ENCODE measurements around the gene ECT2.
"Not testable (repeated sequence)": the region's sequence is repeated elsewhere in the genome, so short reads cannot be mapped to it uniquely, and the experiment has no call there.

Gene ECT2

GRCh38 chr3:172827231-172827630 is 76.7 kb downstream of the ECT2 start:
- ATAC-seq: not testable (repeated sequence)
- peak; percentile 56; the same call in 1 of the 2 replicates for TF ChIP-seq ZNF8 (CRISPR knock-in tag; IDR thresholded peaks at IDR 0.05)

- ATAC-seq: no peak
- no peak for TF ChIP-seq SNAI2 (CRISPR knock-in tag; IDR thresholded peaks at IDR 0.05)
- no peak for TF ChIP-seq ARNTL (CRISPR knock-in tag; IDR thresholded peaks at IDR 0.05; ENCODE audit: borderline replicate concordance, low read depth)
- no peak for TF ChIP-seq POU6F1 (CRISPR knock-in tag; IDR thresholded peaks at IDR 0.05; ENCODE audit: borderline replicate concordance, low read depth)
- TF ChIP-seq CSDC2 (CRISPR knock-in tag; IDR thresholded peaks at IDR 0.05): no peak
- TF ChIP-seq OSR1 (CRISPR knock-in tag; IDR thresholded peaks at IDR 0.05): no peak
- no peak for TF ChIP-seq ZNF565 (CRISPR knock-in tag; conservative IDR thresholded peaks at IDR 0.05; ENCODE audit: low read depth)
- TF ChIP-seq TCF4 (CRISPR knock-in tag; IDR thresholded peaks at IDR 0.05; ENCODE audit: borderline replicate concordance): no peak
- TF ChIP-seq ZC3H10 (CRISPR knock-in tag; IDR thresholded peaks at IDR 0.05): no peak
- no peak for TF ChIP-seq CSRNP3 (CRISPR knock-in tag; IDR thresholded peaks at IDR 0.05)
- no peak for TF ChIP-seq ZFP30 (CRISPR knock-in tag; IDR thresholded peaks at IDR 0.05)
- TF ChIP-seq TOX (CRISPR knock-in tag; IDR thresholded peaks at IDR 0.05; ENCODE audit: borderline replicate concordance): no peak
- no peak for TF ChIP-seq RARB (CRISPR knock-in tag; IDR thresholded peaks at IDR 0.05)
- no peak for TF ChIP-seq BACH2 (CRISPR knock-in tag; IDR thresholded peaks at IDR 0.05; ENCODE audit: borderline replicate concordance)
- TF ChIP-seq GLIS3 (CRISPR knock-in tag; IDR thresholded peaks at IDR 0.05): no peak
- no peak for TF ChIP-seq PATZ1 (CRISPR knock-in tag; IDR thresholded peaks at IDR 0.05; ENCODE audit: borderline replicate concordance)
- no peak for TF ChIP-seq ZNF8 (CRISPR knock-in tag; IDR thresholded peaks at IDR 0.05)
- TF ChIP-seq ZFP3 (CRISPR knock-in tag; IDR thresholded peaks at IDR 0.05): no peak
- TF ChIP-seq ZNF70 (CRISPR knock-in tag; IDR thresholded peaks at IDR 0.05): no peak
- TF ChIP-seq TSHZ2 (CRISPR knock-in tag; IDR thresholded peaks at IDR 0.05): no peak
These were observed 82.5 kb downstream of the ECT2 start for GRCh38 chr3:172832983-172833382.

GRCh38 chr3:172836390-172836997 is 86.0 kb downstream of the ECT2 start:
- ATAC-seq: peak; percentile 90
- no peak for TF ChIP-seq TOX (CRISPR knock-in tag; IDR thresholded peaks at IDR 0.05; ENCODE audit: borderline replicate concordance)
- no peak for TF ChIP-seq CSRNP3 (CRISPR knock-in tag; IDR thresholded peaks at IDR 0.05)
- no peak for TF ChIP-seq ZNF8 (CRISPR knock-in tag; IDR thresholded peaks at IDR 0.05)
- no peak for TF ChIP-seq ZNF565 (CRISPR knock-in tag; conservative IDR thresholded peaks at IDR 0.05; ENCODE audit: low read depth)
- no peak for TF ChIP-seq BACH2 (CRISPR knock-in tag; IDR thresholded peaks at IDR 0.05; ENCODE audit: borderline replicate concordance)
- TF ChIP-seq PATZ1 (CRISPR knock-in tag; IDR thresholded peaks at IDR 0.05; ENCODE audit: borderline replicate concordance): no peak
- TF ChIP-seq ZFP30 (CRISPR knock-in tag; IDR thresholded peaks at IDR 0.05): no peak
- TF ChIP-seq POU6F1 (CRISPR knock-in tag; IDR thresholded peaks at IDR 0.05; ENCODE audit: borderline replicate concordance, low read depth): no peak
- TF ChIP-seq CREB5 (CRISPR knock-in tag; IDR thresholded peaks at IDR 0.05; ENCODE audit: low read depth): no peak
- no peak for TF ChIP-seq ZFP3 (CRISPR knock-in tag; IDR thresholded peaks at IDR 0.05)
- no peak for TF ChIP-seq OSR1 (CRISPR knock-in tag; IDR thresholded peaks at IDR 0.05)
- TF ChIP-seq PPARA (CRISPR knock-in tag; IDR thresholded peaks at IDR 0.05; ENCODE audit: borderline replicate concordance): no peak
- no peak for TF ChIP-seq SNAI2 (CRISPR knock-in tag; IDR thresholded peaks at IDR 0.05)
